Measurements from ENCODE around the gene XPO5.

Gene XPO5

DNA sequence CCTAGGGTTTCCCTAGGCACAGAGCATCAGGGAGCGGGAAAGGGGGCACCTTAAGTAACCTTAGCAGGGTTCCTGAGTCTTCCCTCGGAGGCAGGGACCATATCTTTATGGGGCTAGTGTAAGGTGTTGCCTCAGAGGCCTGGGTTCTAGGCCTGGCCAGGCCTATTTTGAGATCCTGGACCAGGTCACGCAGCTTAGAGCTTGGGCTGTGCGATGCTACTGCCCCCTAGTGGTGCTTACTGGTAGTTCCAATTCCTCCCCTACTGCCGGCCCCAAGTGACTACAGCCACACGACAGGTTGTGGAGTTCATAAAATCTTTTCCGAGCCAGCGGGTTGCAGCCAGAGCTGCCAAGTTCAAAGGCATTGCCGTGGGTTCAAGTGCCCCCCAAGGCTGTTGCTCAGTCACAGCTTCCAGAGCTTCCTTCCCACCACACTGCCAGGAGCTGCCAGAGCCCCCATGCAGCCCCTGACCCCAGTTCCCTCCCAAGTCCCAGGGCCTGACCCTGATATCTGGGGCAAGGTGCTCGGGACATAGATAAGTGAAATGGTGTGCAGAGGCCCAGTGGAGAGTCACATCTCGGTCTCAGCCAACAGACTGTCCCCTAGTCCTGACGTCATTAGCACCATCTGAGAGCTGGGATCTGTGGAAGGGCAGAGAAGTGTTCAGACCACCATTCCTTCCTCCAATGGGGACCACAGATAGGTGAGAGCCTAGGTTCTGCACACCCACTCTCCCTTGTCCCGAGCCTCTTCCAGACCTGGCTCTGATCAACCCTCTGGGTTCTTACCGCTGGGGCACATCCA lies 69.0 kb downstream of the XPO5 start:
- Histone ChIP-seq H2AFZ (ENCODE audit: low read depth, low read length) (no peak overlapping the region), H4K91ac (ENCODE audit: low read length) (no peak overlapping the region), H3K9me3 (ENCODE audit: control insufficient read depth, low read length) (no peaks in the 10 kb centered on the region), H2BK5ac (ENCODE audit: low read depth, low read length, poor library complexity, severe bottlenecking) (no peak overlapping the region), H3K14ac (ENCODE audit: low read length in 2 of 2) (no peak overlapping the region), H2BK15ac (ENCODE audit: low read depth, poor library complexity, severe bottlenecking) (no peak overlapping the region), H3K4me1 (ENCODE audit: control insufficient read depth, insufficient read depth, low read depth, low read length) (peaks cover 16% of the 10 kb centered on the region), H4K8ac (ENCODE audit: low read length) (no peak overlapping the region), H2AK5ac (ENCODE audit: low read length, severe bottlenecking) (no peak overlapping the region), H3K36me3 (ENCODE audit: control insufficient read depth in 1 of 2, insufficient read depth in 2 of 2, low read depth in 1 of 2, low read length in 2 of 2) (peaks cover 51 to 52% of the 10 kb centered on the region in 2 experiments), H3K79me1 (replicated peaks; ENCODE audit: low read length, poor library complexity, severe bottlenecking) (no peaks in the 10 kb centered on the region), H3K4me2 (ENCODE audit: low read length, poor library complexity, severe bottlenecking) (no peak overlapping the region), H3K9ac (ENCODE audit: low read length) (peak overlapping the region; percentile 63), H3K27me3 (ENCODE audit: control insufficient read depth in 1 of 2, insufficient read depth in 1 of 2, low read length in 2 of 2) (peaks cover 0 to 19% of the 10 kb centered on the region in 2 experiments), H2BK120ac (ENCODE audit: low read depth, low read length) (no peak overlapping the region), H3K4ac (ENCODE audit: low read depth in 1 of 2, low read length in 2 of 2) (no peak overlapping the region), H3K18ac (ENCODE audit: low read depth in 1 of 2, low read length in 2 of 2) (no peak overlapping the region), H3K4me3 (ENCODE audit: insufficient read depth in 1 of 2, low read depth in 1 of 2, low read length in 2 of 2) (no peak overlapping the region), H3K27ac (ENCODE audit: low read length, poor library complexity, severe bottlenecking) (no peak overlapping the region), H2BK12ac (ENCODE audit: low read length in 2 of 2) (no peak overlapping the region), H3K23ac (ENCODE audit: low read length in 2 of 2) (no peak overlapping the region)
- 36% methylated on average over 14 of the region's 14 CpGs for WGBS
- peak; percentile 84 for DNase-seq

DNA sequence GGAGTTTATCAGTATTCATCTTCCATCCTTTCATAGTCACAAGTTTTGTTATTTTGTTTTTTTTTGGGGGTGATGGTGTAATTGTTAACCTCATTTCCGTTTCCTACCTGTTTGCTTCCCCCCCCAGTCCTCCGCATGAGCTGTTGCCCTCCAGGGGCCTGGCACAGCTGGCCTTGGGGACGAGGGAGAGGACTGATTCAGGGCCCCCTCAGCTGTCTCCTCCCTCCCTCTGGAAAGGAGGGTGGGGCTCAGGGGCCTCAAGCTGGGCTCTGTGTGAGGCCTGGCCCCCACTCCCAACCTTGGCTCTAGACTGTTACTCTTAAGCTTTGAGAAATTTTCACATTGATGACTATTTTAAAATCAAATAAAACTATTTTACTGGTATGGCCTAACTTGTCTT lies 69.7 kb downstream of the XPO5 start:
- Histone ChIP-seq H2BK12ac (ENCODE audit: low read length in 2 of 2) (no peak overlapping the region), H3K4me3 (ENCODE audit: insufficient read depth in 1 of 2, low read depth in 1 of 2, low read length in 2 of 2) (no peak overlapping the region), H3K18ac (ENCODE audit: low read depth in 1 of 2, low read length in 2 of 2) (no peak overlapping the region), H3K23ac (ENCODE audit: low read length in 2 of 2) (no peak overlapping the region), H2BK15ac (ENCODE audit: low read depth, poor library complexity, severe bottlenecking) (no peak overlapping the region), H3K79me1 (replicated peaks; ENCODE audit: low read length, poor library complexity, severe bottlenecking) (no peaks in the 10 kb centered on the region), H3K14ac (ENCODE audit: low read length in 2 of 2) (no peak overlapping the region), H3K4me1 (ENCODE audit: control insufficient read depth, insufficient read depth, low read depth, low read length) (peaks cover 16% of the 10 kb centered on the region), H3K9me3 (ENCODE audit: control insufficient read depth, low read length) (no peaks in the 10 kb centered on the region), H2AK5ac (ENCODE audit: low read length, severe bottlenecking) (no peak overlapping the region), H4K91ac (ENCODE audit: low read length) (peak overlapping the region; percentile 28), H3K27ac (ENCODE audit: low read length, poor library complexity, severe bottlenecking) (no peak overlapping the region), H2BK120ac (ENCODE audit: low read depth, low read length) (no peak overlapping the region), H3K27me3 (ENCODE audit: control insufficient read depth in 1 of 2, insufficient read depth in 1 of 2, low read length in 2 of 2) (peaks cover 0 to 19% of the 10 kb centered on the region in 2 experiments), H3K4ac (ENCODE audit: low read depth in 1 of 2, low read length in 2 of 2) (no peak overlapping the region), H2BK5ac (ENCODE audit: low read depth, low read length, poor library complexity, severe bottlenecking) (no peak overlapping the region), H3K9ac (ENCODE audit: low read length) (peak overlapping the region; percentile 63), H3K4me2 (ENCODE audit: low read length, poor library complexity, severe bottlenecking) (no peak overlapping the region), H4K8ac (ENCODE audit: low read length) (no peak overlapping the region), H2AFZ (ENCODE audit: low read depth, low read length) (no peak overlapping the region), H3K36me3 (ENCODE audit: control insufficient read depth in 1 of 2, insufficient read depth in 2 of 2, low read depth in 1 of 2, low read length in 2 of 2) (peaks cover 50 to 51% of the 10 kb centered on the region in 2 experiments)
- no peak for DNase-seq
- WGBS: 80% methylated on average over 3 of the region's 3 CpGs

DNA sequence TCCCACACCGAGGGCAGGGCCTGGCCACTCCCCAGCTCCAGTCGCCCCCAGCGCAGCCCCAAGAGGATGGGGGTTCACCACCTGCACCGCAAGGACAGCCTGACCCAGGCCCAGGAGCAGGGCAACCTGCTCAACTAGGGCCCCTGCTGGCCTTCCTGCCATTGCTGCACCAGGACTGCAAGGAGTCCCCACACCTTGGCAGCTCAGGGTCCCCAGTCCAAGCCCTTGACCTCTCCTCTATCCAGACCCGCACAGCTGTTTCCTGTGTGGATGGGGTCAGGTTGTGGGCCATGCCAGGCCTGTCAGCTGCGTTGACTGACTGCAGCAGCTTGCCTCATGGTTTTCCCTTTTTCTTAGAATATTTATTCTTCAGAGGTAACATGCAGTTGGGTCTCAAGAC lies 70.1 kb downstream of the XPO5 start:
- Histone ChIP-seq H3K9me3 (ENCODE audit: control insufficient read depth, low read length) (no peaks in the 10 kb centered on the region), H2BK12ac (ENCODE audit: low read length in 2 of 2) (no peak overlapping the region)
- 91% methylated on average over 5 of the region's 6 CpGs for WGBS

GRCh38 chr6:43504756-43505593 lies 70.9 kb downstream of the XPO5 start:
- 95% methylated on average over 26 of the region's 26 CpGs for WGBS
- Histone ChIP-seq H3K9ac (ENCODE audit: low read length) (no peak overlapping the region), H2AK5ac (ENCODE audit: low read length, severe bottlenecking) (no peak overlapping the region), H2BK5ac (ENCODE audit: low read depth, low read length, poor library complexity, severe bottlenecking) (no peak overlapping the region), H2BK120ac (ENCODE audit: low read depth, low read length) (no peak overlapping the region), H3K4me1 (ENCODE audit: control insufficient read depth, insufficient read depth, low read depth, low read length) (peaks cover 8% of the 10 kb centered on the region), H3K27me3 (ENCODE audit: control insufficient read depth in 1 of 2, insufficient read depth in 1 of 2, low read length in 2 of 2) (peaks cover 0 to 19% of the 10 kb centered on the region in 2 experiments), H3K4me3 (ENCODE audit: insufficient read depth in 1 of 2, low read depth in 1 of 2, low read length in 2 of 2) (no peak overlapping the region), H3K79me1 (replicated peaks; ENCODE audit: low read length, poor library complexity, severe bottlenecking) (peaks cover 2% of the 10 kb centered on the region), H3K4ac (ENCODE audit: low read depth in 1 of 2, low read length in 2 of 2) (no peak overlapping the region), H4K91ac (ENCODE audit: low read length) (no peak overlapping the region), H3K36me3 (ENCODE audit: control insufficient read depth in 1 of 2, insufficient read depth in 2 of 2, low read depth in 1 of 2, low read length in 2 of 2) (peaks cover 56 to 57% of the 10 kb centered on the region in 2 experiments), H3K4me2 (ENCODE audit: low read length, poor library complexity, severe bottlenecking) (no peak overlapping the region), H3K9me3 (ENCODE audit: control insufficient read depth, low read length) (no peaks in the 10 kb centered on the region), H3K18ac (ENCODE audit: low read depth in 1 of 2, low read length in 2 of 2) (no peak overlapping the region), H2BK12ac (ENCODE audit: low read length in 2 of 2) (no peak overlapping the region), H3K14ac (ENCODE audit: low read length in 2 of 2) (no peak overlapping the region), H3K23ac (ENCODE audit: low read length in 2 of 2) (no peak overlapping the region), H4K8ac (ENCODE audit: low read length) (no peak overlapping the region), H3K27ac (ENCODE audit: low read length, poor library complexity, severe bottlenecking) (no peak overlapping the region), H2AFZ (ENCODE audit: low read depth, low read length) (no peak overlapping the region), H2BK15ac (ENCODE audit: low read depth, poor library complexity, severe bottlenecking) (no peak overlapping the region)
- no peak for DNase-seq

More for the DNA sequence above, 70.1 kb downstream of the XPO5 start:
- Histone ChIP-seq H3K18ac (ENCODE audit: low read depth in 1 of 2, low read length in 2 of 2) (no peak overlapping the region), H3K79me1 (replicated peaks; ENCODE audit: low read length, poor library complexity, severe bottlenecking) (no peaks in the 10 kb centered on the region), H3K14ac (ENCODE audit: low read length in 2 of 2) (no peak overlapping the region), H3K9ac (ENCODE audit: low read length) (no peak overlapping the region), H3K4me3 (ENCODE audit: insufficient read depth in 1 of 2, low read depth in 1 of 2, low read length in 2 of 2) (no peak overlapping the region), H2AFZ (ENCODE audit: low read depth, low read length) (no peak overlapping the region), H3K23ac (ENCODE audit: low read length in 2 of 2) (no peak overlapping the region), H2AK5ac (ENCODE audit: low read length, severe bottlenecking) (no peak overlapping the region), H3K36me3 (ENCODE audit: control insufficient read depth in 1 of 2, insufficient read depth in 2 of 2, low read depth in 1 of 2, low read length in 2 of 2) (peaks cover 50 to 52% of the 10 kb centered on the region in 2 experiments), H3K4me1 (ENCODE audit: control insufficient read depth, insufficient read depth, low read depth, low read length) (peaks cover 14% of the 10 kb centered on the region), H2BK5ac (ENCODE audit: low read depth, low read length, poor library complexity, severe bottlenecking) (no peak overlapping the region), H4K91ac (ENCODE audit: low read length) (no peak overlapping the region), H3K27me3 (ENCODE audit: control insufficient read depth in 1 of 2, insufficient read depth in 1 of 2, low read length in 2 of 2) (peaks cover 0 to 19% of the 10 kb centered on the region in 2 experiments), H2BK120ac (ENCODE audit: low read depth, low read length) (no peak overlapping the region), H3K4ac (ENCODE audit: low read depth in 1 of 2, low read length in 2 of 2) (no peak overlapping the region), H3K27ac (ENCODE audit: low read length, poor library complexity, severe bottlenecking) (no peak overlapping the region), H2BK15ac (ENCODE audit: low read depth, poor library complexity, severe bottlenecking) (no peak overlapping the region), H4K8ac (ENCODE audit: low read length) (no peak overlapping the region), H3K4me2 (ENCODE audit: low read length, poor library complexity, severe bottlenecking) (no peak overlapping the region)
- DNase-seq: no peak

Data from mesenchymal stem cell (in vitro differentiated cells and primary cell).